ENCODE measurements around the gene SERINC3. TPM values are rescaled to one million over a fixed set of nuclear protein-coding genes. Genes with fewer than 3 reads are reported as not detected.

The SERINC3 gene
- total and polyA plus RNA-seq, 2 experiments from 2014 or later: 18.1 to 33.0 TPM

DNA sequence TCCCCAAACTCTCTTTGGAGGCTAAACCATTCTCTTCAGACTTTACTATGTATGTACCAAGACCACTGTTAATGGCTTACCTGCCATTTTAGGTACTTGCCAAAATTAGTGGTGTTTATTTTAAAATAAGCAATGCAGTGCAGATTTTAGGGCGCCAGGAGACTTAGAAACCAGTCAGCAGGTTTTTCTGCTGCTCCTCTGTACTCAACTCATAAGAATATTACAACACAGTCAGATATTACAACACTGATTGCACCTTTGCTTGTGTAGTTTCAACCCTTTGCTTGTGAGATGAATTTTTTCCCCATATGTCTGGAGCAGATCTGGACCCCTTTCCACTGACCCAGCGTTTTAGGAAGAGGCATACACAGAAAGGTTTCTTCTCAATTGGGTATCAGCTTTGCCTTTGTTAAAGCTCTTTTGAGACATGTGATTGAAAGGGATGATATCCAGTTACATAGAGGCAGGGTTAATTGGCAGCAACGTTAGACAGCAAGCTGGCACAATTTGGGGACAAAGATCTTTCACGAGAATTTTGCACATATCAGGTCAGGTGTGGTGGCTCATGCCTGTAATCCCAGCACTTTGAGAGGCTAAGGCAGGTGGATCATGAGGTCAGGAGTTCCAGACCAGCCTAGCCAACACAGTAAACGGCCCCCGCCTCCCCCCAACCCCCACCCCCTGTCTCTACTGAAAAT, 40.0 kb downstream of the SERINC3 start (continued):
- TF ChIP-seq, protein P1, sequence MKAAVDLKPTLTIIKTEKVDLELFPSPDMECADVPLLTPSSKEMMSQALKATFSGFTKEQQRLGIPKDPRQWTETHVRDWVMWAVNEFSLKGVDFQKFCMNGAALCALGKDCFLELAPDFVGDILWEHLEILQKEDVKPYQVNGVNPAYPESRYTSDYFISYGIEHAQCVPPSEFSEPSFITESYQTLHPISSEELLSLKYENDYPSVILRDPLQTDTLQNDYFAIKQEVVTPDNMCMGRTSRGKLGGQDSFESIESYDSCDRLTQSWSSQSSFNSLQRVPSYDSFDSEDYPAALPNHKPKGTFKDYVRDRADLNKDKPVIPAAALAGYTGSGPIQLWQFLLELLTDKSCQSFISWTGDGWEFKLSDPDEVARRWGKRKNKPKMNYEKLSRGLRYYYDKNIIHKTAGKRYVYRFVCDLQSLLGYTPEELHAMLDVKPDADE (IDR thresholded peaks at IDR 0.05): no peak
- TF ChIP-seq EZH2 (IDR thresholded peaks at IDR 0.05; ENCODE audit: low read depth, unreplicated experiment): no peak

DNA sequence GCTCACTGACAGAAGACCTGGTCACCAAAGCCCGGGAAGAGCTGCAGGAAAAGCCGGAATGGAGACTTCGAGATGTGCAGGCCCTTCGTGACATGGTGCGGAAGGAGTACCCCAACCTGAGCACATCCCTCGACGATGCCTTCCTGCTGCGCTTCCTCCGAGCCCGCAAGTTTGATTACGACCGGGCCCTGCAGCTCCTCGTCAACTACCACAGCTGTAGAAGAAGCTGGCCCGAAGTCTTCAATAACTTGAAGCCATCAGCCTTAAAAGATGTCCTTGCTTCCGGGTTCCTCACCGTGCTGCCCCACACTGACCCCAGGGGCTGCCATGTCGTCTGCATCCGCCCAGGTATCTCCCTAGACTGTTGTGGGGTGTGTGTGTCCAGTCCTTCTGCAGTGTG, 41.8 kb downstream of the SERINC3 start:
- H3K27me3 ChIP-seq (ENCODE audit: insufficient read depth): no peaks in the 10 kb centered on the region
- H3K9me3 Mint-ChIP-seq: no peaks in the 10 kb centered on the region
- no peak overlapping the region for H3K4me3 Mint-ChIP-seq
- peaks cover 7% of the 10 kb centered on the region for H3K79me2 ChIP-seq (replicated peaks; ENCODE audit: insufficient read depth)
- no peak overlapping the region for H3K27ac ChIP-seq (ENCODE audit: low read depth)
- ATAC-seq (no peak), DNase-seq (ENCODE audit: low spot score) (no peak)
- H3K9me2 ChIP-seq (ENCODE audit: insufficient read depth): no peaks in the 10 kb centered on the region
- H2AFZ ChIP-seq: no peak overlapping the region
- no peak overlapping the region for H3K4me3 ChIP-seq
- no peaks in the 10 kb centered on the region; the same call in 1 of the 2 replicates for H4K20me1 ChIP-seq (replicated peaks; ENCODE audit: insufficient read depth)
- no peak overlapping the region for H3K27ac Mint-ChIP-seq
- no peaks in the 10 kb centered on the region for H3K36me3 ChIP-seq (ENCODE audit: insufficient read depth)
- H3K4me1 ChIP-seq (ENCODE audit: insufficient read depth): peaks cover 4% of the 10 kb centered on the region; the same call in 1 of the 2 replicates
- no peaks in the 10 kb centered on the region for H3F3A ChIP-seq (replicated peaks; ENCODE audit: low read depth)
- H3K4me1 Mint-ChIP-seq: peaks cover 11% of the 10 kb centered on the region; the same call in 2 of the 3 replicates
- H3K4me2 ChIP-seq: no peak overlapping the region
- peaks cover 16% of the 10 kb centered on the region for H3K36me3 Mint-ChIP-seq (ENCODE audit: low read depth)
- H3K27me3 Mint-ChIP-seq (ENCODE audit: insufficient read depth, low read depth, poor library complexity): peaks cover 9% of the 10 kb centered on the region
- TF ChIP-seq POLR2AphosphoS5 (IDR thresholded peaks at IDR 0.05; ENCODE audit: low read depth) (no peak), STAT1 (IDR thresholded peaks at IDR 0.05; ENCODE audit: unreplicated experiment) (no peak), ZNF331 (CRISPR knock-in tag; IDR thresholded peaks at IDR 0.05; ENCODE audit: low read depth) (no peak), CREB1 (CRISPR knock-in tag; IDR thresholded peaks at IDR 0.05; ENCODE audit: low read depth) (no peak), ZNF114 (CRISPR knock-in tag; IDR thresholded peaks at IDR 0.05) (no peak), JUNB (IDR thresholded peaks at IDR 0.05; ENCODE audit: unreplicated experiment) (no peak), NANOG (IDR thresholded peaks at IDR 0.05; ENCODE audit: borderline replicate concordance) (no peak)
- TF ChIP-seq, protein P1 (IDR thresholded peaks at IDR 0.05): no peak
- TF ChIP-seq, protein P2, sequence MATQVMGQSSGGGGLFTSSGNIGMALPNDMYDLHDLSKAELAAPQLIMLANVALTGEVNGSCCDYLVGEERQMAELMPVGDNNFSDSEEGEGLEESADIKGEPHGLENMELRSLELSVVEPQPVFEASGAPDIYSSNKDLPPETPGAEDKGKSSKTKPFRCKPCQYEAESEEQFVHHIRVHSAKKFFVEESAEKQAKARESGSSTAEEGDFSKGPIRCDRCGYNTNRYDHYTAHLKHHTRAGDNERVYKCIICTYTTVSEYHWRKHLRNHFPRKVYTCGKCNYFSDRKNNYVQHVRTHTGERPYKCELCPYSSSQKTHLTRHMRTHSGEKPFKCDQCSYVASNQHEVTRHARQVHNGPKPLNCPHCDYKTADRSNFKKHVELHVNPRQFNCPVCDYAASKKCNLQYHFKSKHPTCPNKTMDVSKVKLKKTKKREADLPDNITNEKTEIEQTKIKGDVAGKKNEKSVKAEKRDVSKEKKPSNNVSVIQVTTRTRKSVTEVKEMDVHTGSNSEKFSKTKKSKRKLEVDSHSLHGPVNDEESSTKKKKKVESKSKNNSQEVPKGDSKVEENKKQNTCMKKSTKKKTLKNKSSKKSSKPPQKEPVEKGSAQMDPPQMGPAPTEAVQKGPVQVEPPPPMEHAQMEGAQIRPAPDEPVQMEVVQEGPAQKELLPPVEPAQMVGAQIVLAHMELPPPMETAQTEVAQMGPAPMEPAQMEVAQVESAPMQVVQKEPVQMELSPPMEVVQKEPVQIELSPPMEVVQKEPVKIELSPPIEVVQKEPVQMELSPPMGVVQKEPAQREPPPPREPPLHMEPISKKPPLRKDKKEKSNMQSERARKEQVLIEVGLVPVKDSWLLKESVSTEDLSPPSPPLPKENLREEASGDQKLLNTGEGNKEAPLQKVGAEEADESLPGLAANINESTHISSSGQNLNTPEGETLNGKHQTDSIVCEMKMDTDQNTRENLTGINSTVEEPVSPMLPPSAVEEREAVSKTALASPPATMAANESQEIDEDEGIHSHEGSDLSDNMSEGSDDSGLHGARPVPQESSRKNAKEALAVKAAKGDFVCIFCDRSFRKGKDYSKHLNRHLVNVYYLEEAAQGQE (IDR thresholded peaks at IDR 0.05; ENCODE audit: unreplicated experiment): no peak
- TF ChIP-seq, protein P3, sequence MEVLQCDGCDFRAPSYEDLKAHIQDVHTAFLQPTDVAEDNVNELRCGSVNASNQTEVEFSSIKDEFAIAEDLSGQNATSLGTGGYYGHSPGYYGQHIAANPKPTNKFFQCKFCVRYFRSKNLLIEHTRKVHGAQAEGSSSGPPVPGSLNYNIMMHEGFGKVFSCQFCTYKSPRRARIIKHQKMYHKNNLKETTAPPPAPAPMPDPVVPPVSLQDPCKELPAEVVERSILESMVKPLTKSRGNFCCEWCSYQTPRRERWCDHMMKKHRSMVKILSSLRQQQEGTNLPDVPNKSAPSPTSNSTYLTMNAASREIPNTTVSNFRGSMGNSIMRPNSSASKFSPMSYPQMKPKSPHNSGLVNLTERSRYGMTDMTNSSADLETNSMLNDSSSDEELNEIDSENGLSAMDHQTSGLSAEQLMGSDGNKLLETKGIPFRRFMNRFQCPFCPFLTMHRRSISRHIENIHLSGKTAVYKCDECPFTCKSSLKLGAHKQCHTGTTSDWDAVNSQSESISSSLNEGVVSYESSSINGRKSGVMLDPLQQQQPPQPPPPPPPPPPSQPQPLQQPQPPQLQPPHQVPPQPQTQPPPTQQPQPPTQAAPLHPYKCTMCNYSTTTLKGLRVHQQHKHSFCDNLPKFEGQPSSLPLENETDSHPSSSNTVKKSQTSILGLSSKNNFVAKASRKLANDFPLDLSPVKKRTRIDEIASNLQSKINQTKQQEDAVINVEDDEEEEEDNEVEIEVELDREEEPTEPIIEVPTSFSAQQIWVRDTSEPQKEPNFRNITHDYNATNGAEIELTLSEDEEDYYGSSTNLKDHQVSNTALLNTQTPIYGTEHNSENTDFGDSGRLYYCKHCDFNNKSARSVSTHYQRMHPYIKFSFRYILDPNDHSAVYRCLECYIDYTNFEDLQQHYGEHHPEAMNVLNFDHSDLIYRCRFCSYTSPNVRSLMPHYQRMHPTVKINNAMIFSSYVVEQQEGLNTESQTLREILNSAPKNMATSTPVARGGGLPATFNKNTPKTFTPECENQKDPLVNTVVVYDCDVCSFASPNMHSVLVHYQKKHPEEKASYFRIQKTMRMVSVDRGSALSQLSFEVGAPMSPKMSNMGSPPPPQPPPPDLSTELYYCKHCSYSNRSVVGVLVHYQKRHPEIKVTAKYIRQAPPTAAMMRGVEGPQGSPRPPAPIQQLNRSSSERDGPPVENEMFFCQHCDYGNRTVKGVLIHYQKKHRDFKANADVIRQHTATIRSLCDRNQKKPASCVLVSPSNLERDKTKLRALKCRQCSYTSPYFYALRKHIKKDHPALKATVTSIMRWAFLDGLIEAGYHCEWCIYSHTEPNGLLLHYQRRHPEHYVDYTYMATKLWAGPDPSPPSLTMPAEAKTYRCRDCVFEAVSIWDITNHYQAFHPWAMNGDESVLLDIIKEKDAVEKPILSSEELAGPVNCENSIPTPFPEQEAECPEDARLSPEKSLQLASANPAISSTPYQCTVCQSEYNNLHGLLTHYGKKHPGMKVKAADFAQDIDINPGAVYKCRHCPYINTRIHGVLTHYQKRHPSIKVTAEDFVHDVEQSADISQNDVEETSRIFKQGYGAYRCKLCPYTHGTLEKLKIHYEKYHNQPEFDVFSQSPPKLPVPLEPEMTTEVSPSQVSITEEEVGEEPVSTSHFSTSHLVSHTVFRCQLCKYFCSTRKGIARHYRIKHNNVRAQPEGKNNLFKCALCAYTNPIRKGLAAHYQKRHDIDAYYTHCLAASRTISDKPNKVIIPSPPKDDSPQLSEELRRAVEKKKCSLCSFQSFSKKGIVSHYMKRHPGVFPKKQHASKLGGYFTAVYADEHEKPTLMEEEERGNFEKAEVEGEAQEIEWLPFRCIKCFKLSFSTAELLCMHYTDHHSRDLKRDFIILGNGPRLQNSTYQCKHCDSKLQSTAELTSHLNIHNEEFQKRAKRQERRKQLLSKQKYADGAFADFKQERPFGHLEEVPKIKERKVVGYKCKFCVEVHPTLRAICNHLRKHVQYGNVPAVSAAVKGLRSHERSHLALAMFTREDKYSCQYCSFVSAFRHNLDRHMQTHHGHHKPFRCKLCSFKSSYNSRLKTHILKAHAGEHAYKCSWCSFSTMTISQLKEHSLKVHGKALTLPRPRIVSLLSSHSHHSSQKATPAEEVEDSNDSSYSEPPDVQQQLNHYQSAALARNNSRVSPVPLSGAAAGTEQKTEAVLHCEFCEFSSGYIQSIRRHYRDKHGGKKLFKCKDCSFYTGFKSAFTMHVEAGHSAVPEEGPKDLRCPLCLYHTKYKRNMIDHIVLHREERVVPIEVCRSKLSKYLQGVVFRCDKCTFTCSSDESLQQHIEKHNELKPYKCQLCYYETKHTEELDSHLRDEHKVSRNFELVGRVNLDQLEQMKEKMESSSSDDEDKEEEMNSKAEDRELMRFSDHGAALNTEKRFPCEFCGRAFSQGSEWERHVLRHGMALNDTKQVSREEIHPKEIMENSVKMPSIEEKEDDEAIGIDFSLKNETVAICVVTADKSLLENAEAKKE (CRISPR knock-in tag; IDR thresholded peaks at IDR 0.05): no peak

Measured in GM23338 (cell line).